WTC11 (cell line): ENCODE measurements around the gene TNFSF15. TPM values are rescaled to one million over a fixed set of nuclear protein-coding genes. Genes with fewer than 3 reads are reported as not detected.

Experiments
- ATAC-seq: fragments of 200-7000 bp; cut with Tn5 transposase; 2 replicates; pipeline ENCODE4 v1.10.0; 2021; ENCODE audit warnings: mild to moderate bottlenecking, moderate library complexity
- CTCF ChIA-PET: fragments of 300-600 bp; sonication (Branson Sonifier 250); formaldehyde crosslinking; loops from one replicate; lab custom pipeline; 2021; ENCODE audit warnings: antibody characterized with exemption; lab: Charles Lee
- POLR2A ChIA-PET: fragments of 350-600 bp; sonication (Branson Sonifier 250); formaldehyde crosslinking; loops from one replicate; lab custom pipeline; 2021; ENCODE audit warnings: antibody characterized with exemption; lab: Charles Lee
- DNase-seq: peaks from one replicate; pipeline ENCODE4 v3.0.0; 2021; ENCODE audit warnings: low spot score
- H3K27ac Mint-ChIP-seq: 2 replicates; pipeline ENCODE4 v1.8.0; 2021; ENCODE audit warnings: mixed read lengths
- H3K27me3 Mint-ChIP-seq: 2 replicates; pipeline ENCODE4 v1.8.0; 2021; ENCODE audit warnings: low read depth, mild to moderate bottlenecking, moderate library complexity, mixed read lengths
- H3K36me3 Mint-ChIP-seq: 2 replicates; pipeline ENCODE4 v1.8.0; 2021; ENCODE audit warnings: mixed read lengths
- H3K4me1 Mint-ChIP-seq: 2 replicates; pipeline ENCODE4 v1.8.0; 2022; ENCODE audit warnings: mixed read lengths
- H3K4me3 Mint-ChIP-seq: 2 replicates; pipeline ENCODE4 v1.8.0; 2021; ENCODE audit warnings: mild to moderate bottlenecking, moderate library complexity, mixed read lengths
- H3K9me3 Mint-ChIP-seq: 2 replicates; pipeline ENCODE4 v1.8.0; 2021; ENCODE audit warnings: mixed read lengths
- ATF1 ChIP-seq: sonication (generic); formaldehyde crosslinking; IDR thresholded peaks from 2 replicates; pipeline ENCODE4 v1.8.1; 2023; ENCODE audit warnings: mild to moderate bottlenecking, moderate library complexity, missing genetic modification reagents
- ELF4 ChIP-seq: sonication (generic); formaldehyde crosslinking; IDR thresholded peaks from 2 replicates; pipeline ENCODE4 v1.8.1; 2022; ENCODE audit warnings: low read depth, mild to moderate bottlenecking, moderate library complexity, missing genetic modification reagents
- GABPB1 ChIP-seq: sonication (generic); formaldehyde crosslinking; IDR thresholded peaks from 2 replicates; pipeline ENCODE4 v1.8.1; 2023; ENCODE audit warnings: mild to moderate bottlenecking, missing genetic modification reagents
- IRF2 ChIP-seq: sonication (generic); formaldehyde crosslinking; IDR thresholded peaks from 2 replicates; pipeline ENCODE4 v1.8.0; 2022; ENCODE audit warnings: low read depth, missing genetic modification reagents, borderline replicate concordance
- JUN ChIP-seq: sonication (generic); formaldehyde crosslinking; IDR thresholded peaks from 2 replicates; pipeline ENCODE4 v1.8.0; 2023; ENCODE audit warnings: mild to moderate bottlenecking, missing genetic modification reagents
- MYBL2 ChIP-seq: sonication (generic); formaldehyde crosslinking; IDR thresholded peaks from 2 replicates; pipeline ENCODE4 v1.8.1; 2023; ENCODE audit warnings: mild to moderate bottlenecking, moderate library complexity, missing genetic modification reagents
- NR1H2 ChIP-seq: sonication (generic); formaldehyde crosslinking; IDR thresholded peaks from 2 replicates; pipeline ENCODE4 v1.9.0; 2021; ENCODE audit warnings: mild to moderate bottlenecking, moderate library complexity, missing genetic modification reagents
- OVOL2 ChIP-seq: fragments of 250-450 bp; sonication (Bioruptor Pico); IDR thresholded peaks from 2 replicates; pipeline ENCODE4 v1.9.0; 2021; ENCODE audit warnings: mild to moderate bottlenecking, borderline replicate concordance
- RORB ChIP-seq: fragments of 250-450 bp; sonication (Bioruptor Pico); IDR thresholded peaks from 2 replicates; pipeline ENCODE4 v1.9.0; 2021; ENCODE audit warnings: mild to moderate bottlenecking
- ZBTB21 ChIP-seq: sonication (generic); formaldehyde crosslinking; IDR thresholded peaks from 2 replicates; pipeline ENCODE4 v1.8.1; 2023; ENCODE audit warnings: mild to moderate bottlenecking, missing genetic modification reagents, borderline replicate concordance
- ZNF423 ChIP-seq: fragments of 250-450 bp; sonication (Bioruptor Pico); IDR thresholded peaks from 2 replicates; pipeline ENCODE4 v2.1.2; 2022; ENCODE audit warnings: mild to moderate bottlenecking, moderate library complexity
- total RNA-seq: library from RNA; stranded (reverse); gene quantifications from 3 replicates; pipeline ENCODE4 v1.2.3, GENCODE V29; 2021
- TF ChIP-seq, protein P1 (sequence below): sonication (generic); formaldehyde crosslinking; IDR thresholded peaks from 2 replicates; pipeline ENCODE4 v1.8.1; 2023; ENCODE audit warnings: mild to moderate bottlenecking, missing genetic modification reagents, moderate library complexity
- TF ChIP-seq, protein P2 (sequence below): sonication (generic); formaldehyde crosslinking; IDR thresholded peaks from 2 replicates; pipeline ENCODE4 v1.8.1; 2023; ENCODE audit warnings: mild to moderate bottlenecking, moderate library complexity, missing genetic modification reagents
- TF ChIP-seq, protein P3 (sequence below): fragments of 250-450 bp; sonication (Bioruptor Pico); IDR thresholded peaks from 2 replicates; pipeline ENCODE4 v1.9.0; 2021; ENCODE audit warnings: moderate library complexity, mild to moderate bottlenecking, inconsistent platforms, borderline replicate concordance
- TF ChIP-seq, protein P4 (sequence below): sonication (generic); formaldehyde crosslinking; IDR thresholded peaks from 2 replicates; pipeline ENCODE4 v1.8.1; 2023; ENCODE audit warnings: mild to moderate bottlenecking, missing genetic modification reagents, borderline replicate concordance
- TF ChIP-seq, protein P5 (sequence below): fragments of 250-450 bp; sonication (Bioruptor Pico); IDR thresholded peaks from 2 replicates; pipeline ENCODE4 v1.9.0; 2021; ENCODE audit warnings: mild to moderate bottlenecking
- TF ChIP-seq, protein P6 (sequence below): fragments of 250-450 bp; sonication (Bioruptor Pico); IDR thresholded peaks from 2 replicates; pipeline ENCODE4 v2.1.2; 2022; ENCODE audit warnings: mild to moderate bottlenecking, moderate library complexity
- TF ChIP-seq, protein P7 (sequence below): sonication (generic); formaldehyde crosslinking; IDR thresholded peaks from 2 replicates; pipeline ENCODE4 v1.8.1; 2023; ENCODE audit warnings: mild to moderate bottlenecking, missing genetic modification reagents

The TNFSF15 gene
- total RNA-seq, 1 experiment from 2014 or later, result 0.11 TPM

DNA sequence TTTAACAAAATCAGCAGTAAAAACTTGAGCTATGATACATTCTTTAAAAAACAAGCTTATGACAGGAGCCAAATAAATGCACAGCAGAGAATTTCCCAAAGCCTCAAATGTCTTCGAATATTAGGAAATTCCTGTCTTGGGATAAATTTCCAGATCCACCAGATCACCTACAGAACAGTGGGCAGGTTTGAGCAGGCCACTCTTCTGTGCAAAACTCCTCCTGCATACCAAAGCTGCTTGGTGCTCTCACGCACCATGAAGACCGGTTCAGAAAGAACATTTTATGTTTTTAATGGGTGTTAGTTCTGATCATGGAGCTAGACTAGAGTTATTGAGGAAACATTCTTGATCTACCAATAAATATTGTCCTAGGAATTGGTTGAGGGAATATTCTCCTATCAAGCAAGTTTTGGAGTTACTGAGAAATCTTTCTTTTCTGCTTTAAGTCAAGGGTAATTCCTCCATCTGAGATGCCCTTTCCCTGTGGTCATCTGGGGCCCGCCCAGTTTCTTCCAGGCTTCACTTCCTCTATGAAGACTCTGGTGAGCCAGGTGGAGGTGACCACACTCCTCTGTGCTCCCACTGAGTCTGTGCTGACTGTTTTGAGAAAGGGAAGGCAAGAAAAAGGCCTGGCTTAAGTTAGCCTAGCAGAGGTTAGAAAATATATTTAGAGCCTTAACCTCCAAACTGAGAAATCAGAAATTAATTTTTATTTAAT, 17.9 kb downstream of the TNFSF15 start:
- no peak overlapping the region for H3K27ac Mint-ChIP-seq
- H3K4me3 Mint-ChIP-seq, result no peak overlapping the region
- no peaks in the 10 kb centered on the region for H3K36me3 Mint-ChIP-seq
- H3K9me3 Mint-ChIP-seq, result no peaks in the 10 kb centered on the region
- ATAC-seq (no peak), DNase-seq (no peak)
- peaks cover 6% of the 10 kb centered on the region for H3K27me3 Mint-ChIP-seq
- TF ChIP-seq MYBL2 (no peak), RORB (no peak), IRF2 (CRISPR knock-in tag) (no peak), NR1H2 (CRISPR knock-in tag) (no peak), ATF1 (CRISPR knock-in tag) (no peak), ELF4 (CRISPR knock-in tag) (no peak)
- TF ChIP-seq, protein P1, sequence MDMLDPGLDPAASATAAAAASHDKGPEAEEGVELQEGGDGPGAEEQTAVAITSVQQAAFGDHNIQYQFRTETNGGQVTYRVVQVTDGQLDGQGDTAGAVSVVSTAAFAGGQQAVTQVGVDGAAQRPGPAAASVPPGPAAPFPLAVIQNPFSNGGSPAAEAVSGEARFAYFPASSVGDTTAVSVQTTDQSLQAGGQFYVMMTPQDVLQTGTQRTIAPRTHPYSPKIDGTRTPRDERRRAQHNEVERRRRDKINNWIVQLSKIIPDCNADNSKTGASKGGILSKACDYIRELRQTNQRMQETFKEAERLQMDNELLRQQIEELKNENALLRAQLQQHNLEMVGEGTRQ (CRISPR knock-in tag), result no peak
- TF ChIP-seq, protein P2, sequence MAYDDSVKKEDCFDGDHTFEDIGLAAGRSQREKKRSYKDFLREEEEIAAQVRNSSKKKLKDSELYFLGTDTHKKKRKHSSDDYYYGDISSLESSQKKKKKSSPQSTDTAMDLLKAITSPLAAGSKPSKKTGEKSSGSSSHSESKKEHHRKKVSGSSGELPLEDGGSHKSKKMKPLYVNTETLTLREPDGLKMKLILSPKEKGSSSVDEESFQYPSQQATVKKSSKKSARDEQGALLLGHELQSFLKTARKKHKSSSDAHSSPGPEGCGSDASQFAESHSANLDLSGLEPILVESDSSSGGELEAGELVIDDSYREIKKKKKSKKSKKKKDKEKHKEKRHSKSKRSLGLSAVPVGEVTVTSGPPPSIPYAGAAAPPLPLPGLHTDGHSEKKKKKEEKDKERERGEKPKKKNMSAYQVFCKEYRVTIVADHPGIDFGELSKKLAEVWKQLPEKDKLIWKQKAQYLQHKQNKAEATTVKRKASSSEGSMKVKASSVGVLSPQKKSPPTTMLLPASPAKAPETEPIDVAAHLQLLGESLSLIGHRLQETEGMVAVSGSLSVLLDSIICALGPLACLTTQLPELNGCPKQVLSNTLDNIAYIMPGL, result no peak
- H3K4me1 Mint-ChIP-seq, result no peaks in the 10 kb centered on the region
- ChIA-PET POLR2A (no interaction called here), CTCF (interaction anchor here (1.1 kb wide), 1 partner anchor 11 kb away, joined by 3 read pairs; no protein-coding TSS in a partner anchor)

DNA sequence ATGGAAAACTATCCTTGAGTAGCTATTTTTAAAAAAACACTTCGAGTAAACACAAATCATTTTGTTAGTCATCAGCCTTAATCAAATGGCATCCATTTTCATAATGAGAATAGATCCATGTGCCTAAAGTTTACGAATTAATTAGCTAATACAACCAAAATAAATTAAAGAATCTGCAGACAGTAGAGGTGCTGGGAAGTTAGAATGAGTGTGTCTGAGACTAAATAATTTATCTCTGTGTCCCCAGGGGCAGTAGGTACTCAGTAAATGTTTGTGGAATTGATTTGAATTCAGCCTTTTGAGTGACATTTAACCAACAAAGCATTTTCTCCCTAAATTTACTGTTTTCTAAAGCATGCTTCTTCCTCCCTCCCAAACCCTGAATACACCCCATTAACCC, 18.6 kb downstream of the TNFSF15 start:
- H3K27me3 Mint-ChIP-seq, result peaks cover 8% of the 10 kb centered on the region

DNA sequence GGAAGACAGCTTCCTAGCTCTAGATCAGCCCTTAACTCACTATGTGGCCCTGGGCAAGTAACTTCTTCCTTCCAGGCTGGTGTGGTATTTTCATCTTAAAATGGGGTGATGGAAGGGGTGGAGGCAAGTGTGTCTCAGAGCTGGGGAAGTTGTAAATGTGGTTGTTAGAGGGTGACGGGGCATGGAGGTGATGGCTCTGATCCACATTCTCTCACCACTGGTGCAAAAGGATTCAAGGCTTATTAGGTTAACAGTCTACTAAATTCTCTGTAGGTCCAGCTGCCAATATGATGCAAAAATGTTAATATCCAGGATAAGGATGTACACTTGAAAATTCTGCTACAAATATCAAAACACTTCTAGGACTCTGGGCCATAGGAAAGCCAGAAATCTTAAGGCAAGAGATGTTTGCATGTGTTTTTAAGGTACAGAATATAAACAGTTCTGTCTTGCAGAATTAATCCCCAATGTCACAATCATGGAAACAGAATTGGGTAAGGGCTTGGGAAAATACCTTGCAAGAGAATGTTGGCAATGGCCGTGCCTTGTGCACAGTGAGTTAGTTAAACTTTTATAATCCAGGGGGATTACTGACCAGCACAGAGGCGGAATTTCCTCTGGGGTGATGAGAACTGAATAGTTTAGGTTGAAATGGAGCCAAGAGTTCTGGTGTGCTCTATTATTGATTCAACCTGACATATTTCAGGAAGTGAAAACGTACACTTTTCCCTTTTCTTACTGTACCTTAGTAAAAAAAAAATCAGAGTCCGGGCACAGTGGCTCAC, 19.8 kb downstream of the TNFSF15 start:
- Mint-ChIP-seq H3K4me3 (no peak overlapping the region), H3K27ac (no peak overlapping the region), H3K36me3 (no peaks in the 10 kb centered on the region), H3K27me3 (peaks cover 6% of the 10 kb centered on the region), H3K4me1 (no peaks in the 10 kb centered on the region), H3K9me3 (no peaks in the 10 kb centered on the region)
- CTCF ChIA-PET, result interaction anchor here (1.5 kb wide), 1 partner anchor 123 kb away, joined by 3 read pairs; no protein-coding TSS in a partner anchor
- DNase-seq (no peak), ATAC-seq (no peak)
- POLR2A ChIA-PET, result no interaction called here
- no peak for TF ChIP-seq OVOL2 (CRISPR knock-in tag)
- no peak for TF ChIP-seq GABPB1 (CRISPR knock-in tag)
- no peak for TF ChIP-seq IRF2 (CRISPR knock-in tag)
- TF ChIP-seq, protein P3, sequence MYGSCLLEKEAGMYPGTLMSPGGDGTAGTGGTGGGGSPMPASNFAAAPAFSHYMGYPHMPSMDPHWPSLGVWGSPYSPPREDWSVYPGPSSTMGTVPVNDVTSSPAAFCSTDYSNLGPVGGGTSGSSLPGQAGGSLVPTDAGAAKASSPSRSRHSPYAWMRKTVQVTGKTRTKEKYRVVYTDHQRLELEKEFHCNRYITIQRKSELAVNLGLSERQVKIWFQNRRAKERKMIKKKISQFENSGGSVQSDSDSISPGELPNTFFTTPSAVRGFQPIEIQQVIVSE (CRISPR knock-in tag), result no peak
- no peak for TF ChIP-seq MYBL2
- TF ChIP-seq, protein P4, sequence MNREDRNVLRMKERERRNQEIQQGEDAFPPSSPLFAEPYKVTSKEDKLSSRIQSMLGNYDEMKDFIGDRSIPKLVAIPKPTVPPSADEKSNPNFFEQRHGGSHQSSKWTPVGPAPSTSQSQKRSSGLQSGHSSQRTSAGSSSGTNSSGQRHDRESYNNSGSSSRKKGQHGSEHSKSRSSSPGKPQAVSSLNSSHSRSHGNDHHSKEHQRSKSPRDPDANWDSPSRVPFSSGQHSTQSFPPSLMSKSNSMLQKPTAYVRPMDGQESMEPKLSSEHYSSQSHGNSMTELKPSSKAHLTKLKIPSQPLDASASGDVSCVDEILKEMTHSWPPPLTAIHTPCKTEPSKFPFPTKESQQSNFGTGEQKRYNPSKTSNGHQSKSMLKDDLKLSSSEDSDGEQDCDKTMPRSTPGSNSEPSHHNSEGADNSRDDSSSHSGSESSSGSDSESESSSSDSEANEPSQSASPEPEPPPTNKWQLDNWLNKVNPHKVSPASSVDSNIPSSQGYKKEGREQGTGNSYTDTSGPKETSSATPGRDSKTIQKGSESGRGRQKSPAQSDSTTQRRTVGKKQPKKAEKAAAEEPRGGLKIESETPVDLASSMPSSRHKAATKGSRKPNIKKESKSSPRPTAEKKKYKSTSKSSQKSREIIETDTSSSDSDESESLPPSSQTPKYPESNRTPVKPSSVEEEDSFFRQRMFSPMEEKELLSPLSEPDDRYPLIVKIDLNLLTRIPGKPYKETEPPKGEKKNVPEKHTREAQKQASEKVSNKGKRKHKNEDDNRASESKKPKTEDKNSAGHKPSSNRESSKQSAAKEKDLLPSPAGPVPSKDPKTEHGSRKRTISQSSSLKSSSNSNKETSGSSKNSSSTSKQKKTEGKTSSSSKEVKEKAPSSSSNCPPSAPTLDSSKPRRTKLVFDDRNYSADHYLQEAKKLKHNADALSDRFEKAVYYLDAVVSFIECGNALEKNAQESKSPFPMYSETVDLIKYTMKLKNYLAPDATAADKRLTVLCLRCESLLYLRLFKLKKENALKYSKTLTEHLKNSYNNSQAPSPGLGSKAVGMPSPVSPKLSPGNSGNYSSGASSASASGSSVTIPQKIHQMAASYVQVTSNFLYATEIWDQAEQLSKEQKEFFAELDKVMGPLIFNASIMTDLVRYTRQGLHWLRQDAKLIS (CRISPR knock-in tag), result no peak
- TF ChIP-seq, protein P5, sequence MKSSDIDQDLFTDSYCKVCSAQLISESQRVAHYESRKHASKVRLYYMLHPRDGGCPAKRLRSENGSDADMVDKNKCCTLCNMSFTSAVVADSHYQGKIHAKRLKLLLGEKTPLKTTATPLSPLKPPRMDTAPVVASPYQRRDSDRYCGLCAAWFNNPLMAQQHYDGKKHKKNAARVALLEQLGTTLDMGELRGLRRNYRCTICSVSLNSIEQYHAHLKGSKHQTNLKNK, result no peak
- no peak for TF ChIP-seq JUN (CRISPR knock-in tag)

More for the DNA sequence above, 18.6 kb downstream of the TNFSF15 start:
- H3K36me3 Mint-ChIP-seq, result no peaks in the 10 kb centered on the region
- no peak overlapping the region for H3K4me3 Mint-ChIP-seq
- no peak for ATAC-seq
- TF ChIP-seq, protein P6, sequence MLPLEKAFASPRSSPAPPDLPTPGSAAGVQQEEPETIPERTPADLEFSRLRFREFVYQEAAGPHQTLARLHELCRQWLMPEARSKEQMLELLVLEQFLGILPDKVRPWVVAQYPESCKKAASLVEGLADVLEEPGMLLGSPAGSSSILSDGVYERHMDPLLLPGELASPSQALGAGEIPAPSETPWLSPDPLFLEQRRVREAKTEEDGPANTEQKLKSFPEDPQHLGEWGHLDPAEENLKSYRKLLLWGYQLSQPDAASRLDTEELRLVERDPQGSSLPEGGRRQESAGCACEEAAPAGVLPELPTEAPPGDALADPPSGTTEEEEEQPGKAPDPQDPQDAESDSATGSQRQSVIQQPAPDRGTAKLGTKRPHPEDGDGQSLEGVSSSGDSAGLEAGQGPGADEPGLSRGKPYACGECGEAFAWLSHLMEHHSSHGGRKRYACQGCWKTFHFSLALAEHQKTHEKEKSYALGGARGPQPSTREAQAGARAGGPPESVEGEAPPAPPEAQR, result no peak
- TF ChIP-seq, protein P7, sequence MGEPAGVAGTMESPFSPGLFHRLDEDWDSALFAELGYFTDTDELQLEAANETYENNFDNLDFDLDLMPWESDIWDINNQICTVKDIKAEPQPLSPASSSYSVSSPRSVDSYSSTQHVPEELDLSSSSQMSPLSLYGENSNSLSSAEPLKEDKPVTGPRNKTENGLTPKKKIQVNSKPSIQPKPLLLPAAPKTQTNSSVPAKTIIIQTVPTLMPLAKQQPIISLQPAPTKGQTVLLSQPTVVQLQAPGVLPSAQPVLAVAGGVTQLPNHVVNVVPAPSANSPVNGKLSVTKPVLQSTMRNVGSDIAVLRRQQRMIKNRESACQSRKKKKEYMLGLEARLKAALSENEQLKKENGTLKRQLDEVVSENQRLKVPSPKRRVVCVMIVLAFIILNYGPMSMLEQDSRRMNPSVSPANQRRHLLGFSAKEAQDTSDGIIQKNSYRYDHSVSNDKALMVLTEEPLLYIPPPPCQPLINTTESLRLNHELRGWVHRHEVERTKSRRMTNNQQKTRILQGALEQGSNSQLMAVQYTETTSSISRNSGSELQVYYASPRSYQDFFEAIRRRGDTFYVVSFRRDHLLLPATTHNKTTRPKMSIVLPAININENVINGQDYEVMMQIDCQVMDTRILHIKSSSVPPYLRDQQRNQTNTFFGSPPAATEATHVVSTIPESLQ (CRISPR knock-in tag), result no peak
- TF ChIP-seq ZNF423 (CRISPR knock-in tag) (no peak), ZBTB21 (CRISPR knock-in tag) (no peak), JUN (CRISPR knock-in tag) (no peak)
- no peaks in the 10 kb centered on the region for H3K4me1 Mint-ChIP-seq
- no peak for DNase-seq
- ChIA-PET POLR2A (no interaction called here), CTCF (no interaction called here)
- no peaks in the 10 kb centered on the region for H3K9me3 Mint-ChIP-seq
- H3K27ac Mint-ChIP-seq, result no peak overlapping the region
